Mesenteric fat pad (tissue), 1 donor: Measurements from ENCODE around the gene CTDNEP1. TPM values are rescaled to one million over a fixed set of nuclear protein-coding genes. Genes with fewer than 3 reads are reported as not detected.
"Not testable (repeated sequence)": the region's sequence is repeated elsewhere in the genome, so short reads cannot be mapped to it uniquely, and the experiment has no call there.

ENCODE experiments used
- DNase-seq: peaks from one replicate; pipeline ENCODE4 v3.0.0-alpha.2; 2020; ENCODE audit warnings: low spot score
- total RNA-seq: library from RNA; stranded (reverse); fragmentation: NEBNext Ultra II Directional; extraction: Animal tissue kit (Norgen Biotek cat#: 25700); gene quantifications from one replicate; pipeline ENCODE4 v1.2.1, GENCODE V29; 2021
- donor health status: DM: yes; HTN: yes; CAD: no.

The CTDNEP1 gene
- total RNA-seq, 1 donor from 2014 or later: 120 TPM

DNA sequence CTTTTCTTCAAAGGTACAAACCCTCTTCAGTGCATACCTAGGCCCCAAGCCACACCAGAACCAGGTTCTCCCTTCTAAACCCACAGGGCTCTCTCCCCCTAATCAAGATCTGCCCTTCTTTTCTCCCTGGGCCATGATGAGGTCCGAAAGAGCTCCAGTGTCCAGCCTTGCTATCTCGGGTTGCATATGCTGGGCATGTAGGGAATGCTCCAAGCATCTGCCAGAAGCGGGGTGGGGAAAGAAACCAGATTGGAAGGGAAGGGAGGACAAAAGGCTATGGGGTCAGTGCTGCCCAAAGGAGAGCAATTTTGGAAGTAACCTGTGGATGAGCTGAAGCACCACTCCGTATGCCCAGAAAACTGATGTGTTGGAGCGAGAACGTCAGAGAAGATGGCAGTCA lies 2.3 kb downstream of the CTDNEP1 start:
- no peak for DNase-seq

DNA sequence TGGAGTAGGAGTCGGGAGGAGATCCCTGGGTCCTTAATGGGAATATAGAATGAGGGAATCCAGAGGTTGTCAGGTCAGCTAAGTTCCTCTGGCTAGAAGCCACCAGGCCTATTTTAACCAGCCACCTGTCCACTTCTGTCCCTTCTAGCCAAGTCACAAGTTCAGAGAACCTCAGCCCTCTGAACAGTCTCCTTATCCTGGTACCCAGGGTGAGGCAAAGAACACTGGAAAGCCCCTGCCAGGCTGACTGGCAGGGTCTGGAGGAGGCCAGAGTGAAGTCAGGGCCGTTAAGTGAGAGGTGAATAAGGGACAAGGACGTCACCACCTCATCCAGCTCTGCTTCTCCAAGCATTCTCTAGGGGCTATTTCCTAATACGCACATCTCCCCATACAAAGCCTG lies 2.7 kb downstream of the CTDNEP1 start:
- no peak for DNase-seq

DNA sequence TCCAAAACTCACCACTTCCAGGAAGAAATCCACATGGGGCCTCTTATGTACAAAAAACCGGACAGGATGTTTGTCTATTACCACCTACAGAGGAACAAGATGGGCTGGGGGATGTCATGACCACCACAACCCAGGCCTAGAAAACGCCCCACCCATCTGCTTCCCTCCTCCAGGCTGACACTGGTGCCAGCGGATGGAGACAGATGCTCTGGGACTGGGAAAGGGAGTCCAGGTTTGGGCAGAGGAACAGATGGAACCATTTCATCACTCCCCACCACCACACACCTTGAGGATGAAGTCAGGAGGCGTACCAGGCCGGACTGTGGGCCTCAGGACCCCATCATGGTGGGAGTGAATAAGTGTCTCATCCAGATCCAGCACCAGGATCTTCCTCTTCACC lies 4.8 kb downstream of the CTDNEP1 start:
- no peak for DNase-seq

DNA sequence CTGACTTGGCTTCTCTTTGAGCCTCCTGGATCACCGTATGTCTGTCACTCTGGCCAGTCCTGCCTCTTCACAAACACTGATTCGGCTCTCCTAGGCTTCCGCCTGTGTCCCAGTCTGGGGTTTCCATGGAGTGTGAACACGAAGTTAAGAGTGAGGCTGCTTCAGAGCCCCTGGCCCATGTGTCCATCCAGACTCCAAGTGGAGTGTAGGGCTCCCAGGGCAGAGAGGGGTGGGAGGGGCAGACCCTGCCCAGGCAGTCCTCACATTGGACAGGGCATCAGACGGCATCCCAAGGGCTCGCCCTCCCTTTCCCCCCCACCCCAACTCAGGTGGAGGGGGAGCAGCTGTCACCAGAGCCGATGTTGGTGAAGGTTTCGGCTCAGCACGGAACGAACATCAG lies 7.7 kb downstream of the CTDNEP1 start:
- not testable (repeated sequence) for DNase-seq

DNA sequence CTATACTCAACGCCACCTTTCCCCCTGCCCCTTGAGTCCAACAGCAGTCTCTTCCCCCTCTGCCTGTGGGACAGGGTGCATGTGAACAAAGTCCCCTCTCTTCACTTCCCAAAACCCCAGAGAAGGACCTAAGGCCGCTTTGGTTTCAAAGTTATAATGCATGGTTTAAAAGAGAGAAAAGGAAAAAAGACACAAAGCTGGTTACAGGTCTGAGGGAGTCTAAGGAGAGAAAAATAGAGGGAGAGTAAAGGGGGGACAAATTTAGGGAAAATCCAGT lies 8.1 kb downstream of the CTDNEP1 start:
- no peak for DNase-seq

DNA sequence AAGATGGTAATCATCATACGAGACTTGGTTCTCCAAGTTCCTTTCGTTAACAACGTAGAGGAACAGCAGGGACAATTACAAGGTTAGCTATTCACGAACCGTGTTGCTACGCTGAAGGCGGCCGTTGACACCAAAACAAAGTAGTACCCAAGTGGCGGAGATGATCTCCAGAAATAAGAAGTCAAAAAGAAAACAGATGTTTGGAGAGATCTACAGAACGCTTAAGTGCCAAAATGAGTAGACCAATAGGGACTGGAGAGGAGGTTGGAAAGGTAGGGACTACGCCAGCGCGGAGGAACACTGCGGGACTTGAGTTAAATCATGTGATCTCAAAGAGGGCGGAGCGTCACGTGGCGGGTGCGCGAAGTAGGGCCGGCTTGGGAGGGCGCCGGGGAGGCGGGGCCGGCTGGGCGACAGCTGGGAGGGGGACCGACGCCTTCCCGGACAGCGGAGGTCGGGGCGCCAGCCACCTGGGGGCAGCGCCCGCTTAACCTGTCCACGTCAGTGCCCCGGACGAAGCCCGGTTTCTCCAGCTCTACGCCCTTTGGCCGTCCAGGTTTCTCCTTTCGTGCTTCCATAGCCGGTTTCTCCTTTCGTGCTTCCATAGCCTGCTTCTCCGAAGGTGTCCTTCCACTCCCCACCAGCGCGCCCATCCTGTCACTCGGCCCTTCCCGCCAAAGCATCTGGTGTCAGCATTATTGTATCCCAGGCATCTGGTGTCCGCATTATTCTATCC lies 8.6 kb downstream of the CTDNEP1 start:
- DNase-seq: peak; percentile 98

DNA sequence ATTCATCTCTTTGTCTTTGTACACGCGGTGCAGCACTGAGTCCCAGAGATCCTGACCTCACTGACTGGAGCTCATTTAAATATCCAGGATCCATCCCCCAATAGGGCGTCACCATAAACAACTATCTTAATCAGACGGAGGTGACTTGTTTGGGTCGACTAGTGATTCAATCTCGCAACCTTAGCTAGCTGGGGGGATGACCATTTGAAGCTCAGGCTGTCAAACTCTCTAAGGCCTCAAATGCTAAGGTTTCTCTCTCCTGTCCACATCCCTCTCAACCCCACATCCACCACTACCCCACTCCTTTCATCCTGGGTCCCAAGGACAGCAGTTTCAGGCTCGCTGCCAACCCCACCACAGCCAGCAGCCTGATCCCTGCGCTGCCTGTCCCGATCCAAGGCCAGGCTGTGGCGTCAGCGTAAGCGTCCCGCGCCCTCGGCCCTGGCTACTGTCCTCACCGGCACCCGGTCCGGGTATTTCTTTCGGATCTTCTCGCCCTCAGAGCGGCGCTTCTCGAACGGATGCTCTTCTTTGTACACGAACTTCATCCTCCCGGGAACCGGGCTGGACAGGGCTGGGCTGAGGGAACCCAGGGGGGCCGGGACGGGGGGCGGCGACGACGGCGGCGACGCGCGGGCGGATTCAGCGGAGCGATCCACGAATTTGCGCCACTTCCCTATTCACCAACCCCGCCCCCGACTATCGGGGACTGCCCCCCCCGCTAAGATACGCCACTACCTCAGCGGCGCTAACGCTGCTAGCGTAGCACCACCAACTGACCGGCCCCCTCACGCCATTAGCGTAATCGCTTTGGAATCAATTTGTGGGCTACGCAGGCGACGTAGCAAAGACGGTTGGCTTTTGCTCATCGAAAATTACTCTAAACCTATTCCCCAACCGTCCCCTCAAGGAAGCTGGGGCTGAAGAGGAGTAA lies 9.5 kb downstream of the CTDNEP1 start, which contains the start of gene GABARAP:
Gene GABARAP, minus strand, starts transcription at position 667 of the 934 bp plus-strand sequence. Its CDS starts 119 bp downstream, at position 548.
- peak; percentile 97 for DNase-seq

DNA sequence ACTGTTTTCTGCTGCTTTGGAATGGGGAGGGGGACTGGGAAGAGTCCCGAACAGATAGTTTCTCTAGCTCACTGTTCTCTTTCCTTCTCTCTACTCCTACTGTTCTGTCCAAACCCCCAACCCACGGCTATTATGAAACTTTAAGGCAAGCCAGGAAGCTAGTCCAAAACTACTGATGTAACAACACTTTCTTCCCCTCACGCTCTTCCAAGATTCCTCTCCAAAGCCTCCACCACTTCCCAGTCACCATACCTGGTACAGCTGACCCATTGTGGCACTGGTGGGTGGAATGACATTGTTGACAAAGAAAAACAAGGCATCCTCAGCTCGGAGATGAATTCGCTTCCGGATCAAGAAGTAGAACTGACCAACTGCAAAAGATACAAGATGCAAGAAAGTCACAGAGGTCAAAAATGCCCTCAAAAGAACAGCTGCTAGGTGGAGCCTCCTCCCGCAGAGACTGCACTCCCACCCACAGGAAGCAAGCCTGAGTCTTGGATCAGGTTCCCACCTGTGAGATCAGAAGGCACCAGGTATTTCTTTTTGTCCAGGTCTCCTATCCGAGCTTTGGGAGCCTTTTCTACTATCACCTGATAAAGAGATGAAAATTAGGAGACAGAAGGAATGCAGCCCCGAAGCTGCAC lies 10.3 kb downstream of the CTDNEP1 start:
- no peak for DNase-seq

DNA sequence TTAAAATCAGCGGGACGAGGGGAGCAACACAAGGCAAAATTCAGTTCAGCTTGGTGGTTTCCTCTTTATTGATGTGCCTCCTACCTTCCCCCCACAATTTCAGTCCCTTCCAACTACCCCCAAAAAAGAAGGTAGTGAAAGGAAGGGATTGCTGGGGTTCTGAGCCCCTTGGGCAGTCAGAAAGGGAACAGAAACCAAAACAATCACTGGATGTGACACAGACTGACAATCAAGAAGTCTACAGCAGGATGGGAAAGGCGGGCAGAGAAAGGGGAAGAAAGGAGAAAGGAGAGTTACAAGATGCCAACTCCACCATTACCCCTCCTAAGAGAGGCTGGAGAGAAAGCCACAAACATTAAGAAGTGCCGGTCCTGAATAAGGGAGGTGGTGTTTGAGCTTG lies 11.2 kb downstream of the CTDNEP1 start:
- DNase-seq: no peak

DNA sequence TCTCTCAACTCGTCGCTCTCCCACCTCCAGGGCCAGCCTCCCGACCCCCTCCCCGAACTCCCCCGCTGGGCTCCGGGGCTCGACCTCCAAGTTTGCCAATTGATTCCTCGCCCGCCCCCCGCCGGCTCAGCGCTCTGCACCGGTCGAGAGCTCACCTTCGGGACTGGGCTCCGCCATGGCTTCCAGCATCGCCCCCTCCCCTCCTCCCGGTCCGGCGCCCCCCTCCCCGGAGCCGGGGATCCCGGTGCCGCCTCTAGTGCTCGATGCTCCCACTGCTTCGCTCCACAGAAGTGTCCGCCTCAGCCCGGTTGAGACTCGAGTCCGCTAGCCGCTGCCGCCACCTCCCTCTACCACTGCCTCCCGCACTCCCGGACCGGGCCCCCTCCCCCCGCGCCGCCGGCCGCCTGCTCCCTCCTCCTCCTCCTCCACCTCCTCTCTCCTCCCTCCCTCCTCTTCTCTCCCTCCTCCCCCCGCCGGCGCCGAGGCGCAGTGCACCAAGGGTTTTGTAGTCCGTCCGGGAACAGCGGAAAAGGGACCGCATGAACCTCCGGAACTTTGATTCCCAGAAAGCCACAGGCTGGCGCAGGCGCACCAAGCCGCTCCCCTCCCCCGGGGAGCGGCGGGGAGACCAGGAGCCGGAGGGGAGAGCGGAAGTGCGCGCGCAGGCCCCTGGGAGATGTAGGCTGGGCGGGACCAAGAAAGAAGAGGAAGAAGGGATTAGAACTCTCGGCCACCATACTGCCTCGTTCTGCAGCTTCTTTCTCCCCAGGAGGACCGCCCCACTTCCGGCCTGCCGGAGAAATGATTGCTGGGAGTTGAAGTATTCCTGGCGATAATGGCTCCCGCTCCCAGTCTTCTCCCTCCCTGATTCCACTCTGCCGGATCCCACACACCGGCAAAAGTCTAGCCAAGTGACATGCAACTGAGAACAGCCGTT lies 12.2 kb downstream of the CTDNEP1 start, which contains the start of gene PHF23:
Gene PHF23, minus strand, starts transcription at position 367 of the 937 bp plus-strand sequence. Its CDS starts 178 bp downstream, at position 189.
- peak; percentile 99 for DNase-seq

DNA sequence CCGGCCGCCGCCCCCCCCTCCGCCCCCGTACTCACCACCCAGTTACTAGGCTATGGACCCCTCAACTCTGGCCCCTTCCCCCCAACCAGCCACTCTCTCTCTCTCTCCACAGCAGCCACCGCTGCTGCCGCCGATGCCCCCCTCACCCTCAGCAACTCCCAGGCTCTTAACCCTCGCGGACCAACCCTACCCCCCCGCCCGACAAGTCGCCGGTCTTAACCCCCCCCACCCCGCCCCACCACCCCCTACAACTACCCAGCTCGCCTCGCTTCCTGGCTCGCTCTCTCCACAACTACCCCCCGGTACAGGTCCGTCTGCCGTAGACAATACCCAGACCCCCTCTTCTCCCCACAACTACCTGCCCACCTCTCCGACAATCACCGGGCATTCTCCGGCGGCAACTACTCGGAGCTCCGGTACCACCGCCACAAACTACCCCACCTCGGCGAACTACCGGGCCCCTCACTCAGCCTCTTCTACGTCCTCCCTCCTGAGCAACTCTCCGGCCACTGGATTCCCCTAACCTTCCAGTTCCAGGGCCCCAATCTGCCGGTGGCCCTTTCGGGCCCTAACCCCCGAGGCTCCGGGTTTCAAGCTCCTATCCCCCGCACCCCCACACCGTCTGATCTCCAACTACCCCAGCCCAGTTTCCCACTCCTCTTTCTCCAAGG lies 13.0 kb downstream of the CTDNEP1 start:
- no peak for DNase-seq

DNA sequence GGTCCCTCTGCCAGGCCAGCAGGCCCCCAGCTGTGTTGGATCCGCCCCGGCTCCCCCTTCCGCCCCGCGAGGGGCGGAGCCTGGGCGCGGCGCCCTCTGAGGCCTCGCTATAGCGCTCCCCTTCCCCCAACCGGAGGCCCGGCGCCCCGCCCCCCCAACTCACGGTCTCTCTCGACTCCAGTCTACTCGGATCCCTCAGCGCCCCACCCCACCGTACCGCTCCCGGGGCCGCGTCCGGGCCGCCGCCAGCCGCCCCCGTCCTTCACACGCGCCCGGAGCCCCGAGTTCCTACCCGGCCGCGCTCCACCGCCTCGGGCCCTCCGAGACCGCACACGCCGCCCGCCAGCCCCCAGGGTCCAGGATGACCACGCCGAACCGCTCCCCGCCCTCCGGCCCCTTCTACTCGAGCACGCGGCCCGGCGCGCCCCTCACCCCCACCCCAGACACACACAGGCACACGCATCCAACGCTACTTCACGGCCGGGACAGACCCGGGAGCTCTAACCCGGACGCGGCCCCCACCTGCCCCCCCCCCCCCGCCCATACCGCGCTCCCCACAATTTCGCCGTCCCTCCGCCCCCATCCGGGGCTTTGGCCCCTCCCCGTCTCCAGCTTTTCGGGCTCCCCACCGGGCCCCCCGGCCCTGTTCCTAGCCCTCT lies 13.6 kb downstream of the CTDNEP1 start:
- DNase-seq: peak; percentile 96

DNA sequence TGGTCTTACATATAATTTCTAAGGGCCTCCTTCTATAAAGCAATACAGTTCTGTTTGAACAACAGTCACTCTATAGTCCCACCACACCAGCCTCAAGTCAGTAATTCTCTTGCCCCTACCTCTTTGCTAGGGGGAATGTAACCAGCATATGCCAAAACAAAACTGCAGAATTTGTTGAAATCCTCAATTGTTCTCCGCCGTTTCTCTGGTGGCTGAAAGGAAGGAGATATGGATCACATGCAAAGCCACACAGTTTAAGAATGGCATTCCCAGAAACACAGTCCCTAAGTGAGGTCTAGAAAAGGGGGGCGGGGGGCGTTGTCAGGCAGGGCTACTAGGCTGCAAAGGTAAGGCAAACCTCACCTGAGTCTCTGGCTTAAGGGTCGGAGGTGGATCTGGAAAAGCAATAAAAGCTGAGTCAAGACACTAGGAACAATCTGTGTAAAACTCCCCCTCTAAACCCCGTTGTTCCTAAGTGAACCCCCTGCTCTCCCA lies 14.2 kb downstream of the CTDNEP1 start:
- no peak for DNase-seq

DNA sequence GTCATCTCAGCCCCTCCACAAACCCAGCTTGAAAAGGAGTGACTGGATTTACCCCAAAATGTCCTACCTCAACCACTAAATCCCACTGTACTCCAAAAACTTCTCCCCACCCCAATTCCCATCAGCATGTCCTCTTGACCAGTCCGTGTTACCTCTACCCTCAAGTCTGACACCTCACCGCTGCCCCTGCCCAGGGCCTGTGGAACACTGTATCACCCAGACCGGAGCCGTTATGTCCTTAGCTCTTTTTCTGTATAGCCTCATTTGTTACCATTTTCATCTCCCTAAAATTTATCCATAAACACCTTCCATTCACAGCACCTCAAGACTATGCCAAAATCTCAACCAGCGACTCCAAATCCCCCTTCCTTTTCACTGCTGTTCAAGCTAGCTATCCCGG lies 14.7 kb downstream of the CTDNEP1 start:
- no peak for DNase-seq

DNA sequence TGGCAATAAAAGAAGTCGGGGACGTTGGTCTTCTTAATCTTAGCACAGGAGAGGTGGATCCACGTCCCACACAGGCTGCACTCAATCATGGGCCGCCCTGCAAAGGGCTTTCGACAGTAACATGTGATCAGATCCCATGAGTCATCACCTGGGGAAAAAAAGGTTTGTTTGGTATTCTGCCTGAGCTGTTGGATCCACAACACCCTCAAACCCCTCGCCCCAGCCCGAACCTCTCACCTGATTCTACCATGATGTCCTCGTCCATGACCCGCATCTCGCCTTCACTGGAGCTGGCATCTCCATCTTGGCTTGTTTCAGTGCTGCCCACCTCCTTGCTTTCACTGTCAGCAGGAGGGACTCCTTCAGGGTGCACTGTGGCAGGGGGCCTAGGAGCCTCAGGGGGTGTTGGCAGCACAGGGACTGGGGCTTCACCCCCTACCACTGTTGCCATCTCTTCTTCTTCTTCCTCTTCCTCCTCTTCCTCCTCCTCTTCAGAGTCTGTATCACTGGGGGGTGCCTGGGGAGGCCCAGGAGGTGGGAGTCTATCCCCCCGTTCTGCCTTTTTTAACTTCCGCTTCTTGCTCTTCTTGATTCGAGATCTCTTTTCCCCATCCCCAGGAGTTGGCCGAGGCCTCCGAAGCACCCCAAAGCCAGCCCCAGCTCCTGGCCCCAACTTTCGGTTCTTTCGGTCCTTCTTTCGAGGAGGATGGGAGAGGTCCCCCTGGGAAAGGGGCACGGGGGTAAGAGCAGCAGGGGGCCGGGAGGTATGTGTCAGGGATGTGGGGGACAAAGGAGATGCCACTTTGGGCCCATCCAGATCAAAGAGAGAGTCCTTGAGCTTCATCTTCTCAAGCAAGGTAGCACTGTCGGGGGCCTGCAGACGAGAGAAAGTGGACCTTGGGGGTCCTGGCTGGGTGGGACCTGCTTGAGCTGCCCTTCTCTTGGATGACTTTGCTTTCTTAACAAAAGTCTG lies 15.6 kb downstream of the CTDNEP1 start:
- no peak for DNase-seq

DNA sequence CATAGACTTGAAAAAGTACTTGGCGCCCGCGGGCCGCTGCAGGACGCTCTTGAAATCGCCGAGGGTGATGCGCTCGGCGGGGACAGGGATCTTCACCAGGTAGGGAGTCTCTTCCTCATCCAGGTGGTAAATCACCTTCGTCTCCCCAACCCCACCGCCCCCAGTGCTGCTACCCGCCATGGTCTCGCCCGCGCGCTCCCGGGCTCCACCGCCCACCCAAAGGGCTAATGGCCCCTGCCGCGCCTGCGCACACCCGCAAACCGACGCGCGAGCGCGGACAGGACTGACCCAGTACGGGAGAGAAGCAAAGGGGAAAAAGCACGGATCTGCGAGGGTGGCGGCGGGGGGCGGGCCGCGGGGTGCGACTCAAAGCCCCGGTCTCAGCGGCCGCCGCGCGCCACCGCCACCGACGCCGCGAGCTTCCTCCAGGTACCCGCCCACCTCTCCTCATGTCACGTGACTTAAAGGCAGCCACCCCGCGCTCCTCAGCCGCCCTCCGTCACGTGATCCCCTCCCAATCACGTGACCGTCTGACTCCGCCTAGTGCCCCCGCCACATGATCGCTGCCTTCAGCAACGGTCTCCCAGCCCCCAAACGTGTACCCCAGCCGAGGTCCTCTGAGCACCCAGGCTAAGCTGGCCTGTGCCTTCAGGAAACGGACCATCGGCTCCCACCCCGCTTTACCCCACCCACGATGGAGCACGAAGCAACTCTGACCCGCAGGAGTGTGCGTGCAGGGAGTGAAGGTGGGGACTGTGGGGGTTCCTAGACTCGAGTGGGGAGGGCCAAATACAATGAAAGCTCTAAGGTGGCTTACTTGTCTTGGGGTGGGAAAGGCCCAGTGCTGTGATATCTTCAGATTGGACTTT lies 17.2 kb downstream of the CTDNEP1 start, which contains the start of gene DVL2:
Gene DVL2, minus strand, starts transcription at position 435 of the 869 bp plus-strand sequence. Its CDS starts 255 bp downstream, at position 180.
- DNase-seq: peak; percentile 98

DNA sequence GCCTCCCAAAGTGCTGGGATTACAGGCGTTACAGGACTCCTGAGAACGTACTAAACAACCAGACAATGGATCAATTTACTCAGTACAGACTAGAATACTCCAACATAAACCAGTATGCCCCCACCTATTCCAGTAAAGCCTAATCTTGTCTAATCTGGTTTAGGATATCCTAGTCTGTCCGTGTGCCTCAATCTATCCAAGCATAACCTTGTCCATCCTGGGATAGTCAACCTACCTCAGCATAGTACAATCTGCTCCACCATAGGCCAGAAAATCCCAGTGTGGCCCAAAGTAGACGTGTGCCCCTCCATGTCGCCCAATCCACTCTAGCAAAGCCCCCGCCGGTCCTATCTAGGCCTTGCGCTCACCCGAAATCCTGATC lies 17.8 kb downstream of the CTDNEP1 start:
- DNase-seq: no peak
